Measurements from ENCODE around the gene CD74. TPM values are rescaled to one million over a fixed set of nuclear protein-coding genes. Genes with fewer than 3 reads are reported as not detected.
A peak's percentile ranks its signal among the peaks of the same experiment; 100 is the strongest.

Gene CD74
- total RNA-seq, 2 experiments from 2014 or later, result 462 to 507 TPM

DNA sequence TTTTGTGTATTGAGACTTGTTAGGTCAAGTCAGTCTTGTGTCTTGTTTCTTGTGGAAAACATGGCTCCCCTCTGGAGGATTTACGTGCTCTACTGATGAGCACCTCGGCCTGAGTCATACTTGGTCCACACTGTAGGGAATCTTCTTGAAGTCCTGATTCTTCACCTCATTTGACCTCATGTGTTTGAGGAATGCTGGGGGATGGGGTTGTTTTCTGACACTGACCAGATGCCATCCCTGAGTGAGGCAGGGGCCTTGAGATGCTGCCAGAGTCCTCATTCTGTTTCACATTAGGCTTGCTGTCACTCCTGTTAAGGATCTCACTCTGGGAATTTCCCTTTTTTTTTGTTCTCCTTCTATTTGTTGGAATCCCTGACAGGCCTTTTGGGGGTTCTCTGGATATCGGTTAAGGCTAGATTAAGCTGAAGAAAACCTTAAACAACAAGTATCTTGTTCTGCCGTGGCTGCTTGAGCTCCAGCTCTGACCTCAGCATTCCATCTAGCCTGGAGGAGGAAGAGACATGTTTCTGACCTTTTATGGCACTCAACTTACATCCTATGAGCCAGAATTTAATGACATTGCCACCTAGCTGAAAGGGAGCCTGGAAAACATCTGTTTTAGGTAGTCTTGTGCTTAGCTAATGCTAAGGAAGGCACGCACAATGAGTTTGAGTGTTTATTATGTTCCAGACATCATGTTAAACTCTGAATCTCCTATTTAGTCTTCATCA, 34.6 kb downstream of the CD74 start:
- peaks cover 42% of the 10 kb centered on the region for H3K36me3 Mint-ChIP-seq (ENCODE audit: low read depth)
- POLR2A ChIA-PET, result no interaction called here

GRCh38 chr5:150376799-150377771, 35.6 kb downstream of the CD74 start:
- Mint-ChIP-seq H3K36me3 (ENCODE audit: low read depth) (peaks cover 44% of the 10 kb centered on the region), H3K27ac (no peak overlapping the region), H3K4me1 (no peaks in the 10 kb centered on the region), H3K27me3 (no peaks in the 10 kb centered on the region), H3K9me3 (no peaks in the 10 kb centered on the region), H3K4me3 (no peak overlapping the region)
- no peak for DNase-seq
- CTCF ChIA-PET, result interaction anchor here (1.2 to 5.0 kb wide), 5 partner anchors 13 to 33 kb away, joined by 3 to 16 read pairs (median 4); no protein-coding TSS in a partner anchor
- POLR2A ChIA-PET, result no interaction called here

More for the DNA sequence above, 34.6 kb downstream of the CD74 start:
- CTCF ChIA-PET, result interaction anchor here (0.5 to 5.0 kb wide), 6 partner anchors 13 to 312 kb away, joined by 3 to 16 read pairs (median 4); no protein-coding TSS in a partner anchor
- no peaks in the 10 kb centered on the region for H3K4me1 Mint-ChIP-seq
- no peaks in the 10 kb centered on the region for H3K9me3 Mint-ChIP-seq
- H3K27ac Mint-ChIP-seq, result no peak overlapping the region
- no peak overlapping the region for H3K4me3 Mint-ChIP-seq
- no peaks in the 10 kb centered on the region for H3K27me3 Mint-ChIP-seq
- no peak for DNase-seq

DNA sequence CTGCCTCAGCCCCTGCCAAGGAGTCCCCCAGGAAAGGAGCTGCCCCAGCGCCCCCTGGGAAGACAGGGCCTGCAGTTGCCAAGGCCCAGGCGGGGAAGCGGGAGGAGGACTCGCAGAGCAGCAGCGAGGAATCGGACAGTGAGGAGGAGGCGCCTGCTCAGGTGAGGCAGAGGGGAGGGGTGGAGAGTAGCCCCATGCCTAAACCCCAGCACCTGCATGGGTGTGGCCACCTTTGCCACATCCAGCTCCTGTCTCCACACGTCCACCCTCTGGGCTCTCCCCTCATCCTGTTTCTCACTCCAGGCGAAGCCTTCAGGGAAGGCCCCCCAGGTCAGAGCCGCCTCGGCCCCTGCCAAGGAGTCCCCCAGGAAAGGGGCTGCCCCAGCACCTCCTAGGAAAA, 38.1 kb downstream of the CD74 start:
- DNase-seq, result no peak
- H3K36me3 Mint-ChIP-seq (ENCODE audit: low read depth), result peaks cover 49% of the 10 kb centered on the region
- no peaks in the 10 kb centered on the region for H3K9me3 Mint-ChIP-seq
- no peaks in the 10 kb centered on the region for H3K27me3 Mint-ChIP-seq
- no peaks in the 10 kb centered on the region for H3K4me1 Mint-ChIP-seq
- H3K27ac Mint-ChIP-seq, result no peak overlapping the region
- CTCF ChIA-PET, result interaction anchor here (1.6 to 2.9 kb wide), 2 partner anchors 11 to 17 kb away, joined by 5 to 8 read pairs; no protein-coding TSS in a partner anchor
- POLR2A ChIA-PET, result no interaction called here
- H3K4me3 Mint-ChIP-seq, result no peak overlapping the region

DNA sequence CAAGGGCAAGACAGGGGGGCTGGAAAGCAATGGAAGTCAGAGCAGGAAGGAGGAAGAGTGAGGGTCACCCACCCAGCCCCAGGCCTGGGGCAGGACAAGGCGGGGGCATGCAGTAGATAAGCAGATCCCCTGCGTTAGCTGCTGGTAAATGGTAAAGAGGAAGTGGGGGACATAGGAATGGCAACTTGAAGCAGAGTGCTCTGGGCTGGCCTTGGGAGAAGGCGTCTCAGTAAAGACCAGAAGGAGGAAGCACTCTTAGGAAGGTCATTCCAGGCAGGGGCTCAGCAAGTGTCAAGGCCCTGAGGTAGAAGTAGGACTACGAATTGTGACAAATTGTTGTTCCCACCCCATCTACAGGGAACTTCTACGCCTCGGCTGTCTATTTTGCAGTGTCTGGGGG, 40.1 kb downstream of the CD74 start:
- DNase-seq, result no peak
- CTCF ChIA-PET, result interaction anchor here (1.2 to 2.9 kb wide), 3 partner anchors 9 to 40 kb away, joined by 3 to 8 read pairs (median 5); partner anchors contain the start of gene CD74
- no peaks in the 10 kb centered on the region for H3K9me3 Mint-ChIP-seq
- H3K4me3 Mint-ChIP-seq, result no peak overlapping the region
- H3K36me3 Mint-ChIP-seq (ENCODE audit: low read depth), result peaks cover 42% of the 10 kb centered on the region
- POLR2A ChIA-PET, result no interaction called here
- no peaks in the 10 kb centered on the region for H3K27me3 Mint-ChIP-seq
- no peaks in the 10 kb centered on the region for H3K4me1 Mint-ChIP-seq
- H3K27ac Mint-ChIP-seq, result no peak overlapping the region

- no peak for DNase-seq
- Mint-ChIP-seq H3K27ac (no peak overlapping the region), H3K4me1 (no peaks in the 10 kb centered on the region), H3K27me3 (no peaks in the 10 kb centered on the region), H3K9me3 (no peaks in the 10 kb centered on the region), H3K36me3 (ENCODE audit: low read depth) (peaks cover 42% of the 10 kb centered on the region), H3K4me3 (no peak overlapping the region)
- CTCF ChIA-PET, result interaction anchor here (1.0 kb wide), 1 partner anchor 14 kb away, joined by 3 read pairs; no protein-coding TSS in a partner anchor
- POLR2A ChIA-PET, result no interaction called here
These were observed 44.2 kb downstream of the CD74 start for GRCh38 chr5:150368526-150368925.

- ChIA-PET POLR2A (no interaction called here), CTCF (interaction anchor here (0.8 to 1.7 kb wide), 7 partner anchors 10 to 287 kb away, joined by 3 to 8 read pairs (median 4); no protein-coding TSS in a partner anchor)
These were observed 48.7 kb downstream of the CD74 start for GRCh38 chr5:150364004-150364403.

GRCh38 chr5:150363185-150363584, 49.5 kb downstream of the CD74 start:
- POLR2A ChIA-PET, result no interaction called here
- H3K27ac Mint-ChIP-seq, result peak overlapping the region; percentile 26
- H3K9me3 Mint-ChIP-seq, result no peaks in the 10 kb centered on the region
- H3K4me1 Mint-ChIP-seq, result peaks cover 30% of the 10 kb centered on the region
- CTCF ChIA-PET, result interaction anchor here (0.7 to 1.6 kb wide), 8 partner anchors 8 to 34 kb away, joined by 3 to 8 read pairs (median 4); no protein-coding TSS in a partner anchor
- no peaks in the 10 kb centered on the region for H3K27me3 Mint-ChIP-seq
- no peak for DNase-seq
- H3K36me3 Mint-ChIP-seq (ENCODE audit: low read depth), result peaks cover 42% of the 10 kb centered on the region
- no peak overlapping the region for H3K4me3 Mint-ChIP-seq

More at GRCh38 chr5:150364004-150364403, 48.7 kb downstream of the CD74 start:
- peaks cover 24% of the 10 kb centered on the region for H3K4me1 Mint-ChIP-seq
- no peaks in the 10 kb centered on the region for H3K27me3 Mint-ChIP-seq
- H3K4me3 Mint-ChIP-seq, result no peak overlapping the region
- peaks cover 44% of the 10 kb centered on the region for H3K36me3 Mint-ChIP-seq (ENCODE audit: low read depth)
- DNase-seq, result no peak
- H3K9me3 Mint-ChIP-seq, result no peaks in the 10 kb centered on the region
- no peak overlapping the region for H3K27ac Mint-ChIP-seq

DNA sequence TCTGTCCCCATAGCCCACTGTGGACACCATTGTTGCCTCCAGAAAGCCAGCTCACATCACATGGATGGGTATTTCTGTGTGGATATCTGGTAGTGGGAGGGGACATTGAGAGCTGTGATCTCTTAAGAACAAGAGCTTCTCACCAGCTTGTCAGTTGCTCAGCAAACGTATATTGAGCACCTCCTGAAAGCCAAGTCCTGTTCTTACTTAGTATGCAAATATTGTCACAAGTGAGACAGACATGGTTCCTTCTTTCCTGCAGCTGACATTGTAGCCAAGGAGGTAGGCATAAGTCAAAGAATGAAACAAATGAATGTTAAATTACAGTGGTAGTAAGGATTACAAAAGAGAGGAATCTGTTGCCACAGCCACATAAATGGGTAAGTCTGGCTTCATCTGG, 51.4 kb downstream of the CD74 start:
- Mint-ChIP-seq H3K27me3 (no peaks in the 10 kb centered on the region), H3K4me1 (peaks cover 41% of the 10 kb centered on the region), H3K9me3 (no peaks in the 10 kb centered on the region), H3K36me3 (ENCODE audit: low read depth) (peaks cover 38% of the 10 kb centered on the region), H3K27ac (no peak overlapping the region), H3K4me3 (no peak overlapping the region)
- ChIA-PET POLR2A (no interaction called here), CTCF (interaction anchor here (1.3 to 2.1 kb wide), 4 partner anchors 11 to 89 kb away, joined by 3 to 11 read pairs (median 5); no protein-coding TSS in a partner anchor)
- DNase-seq, result no peak

- DNase-seq, result no peak
- peaks cover 42% of the 10 kb centered on the region for H3K4me1 Mint-ChIP-seq
- H3K36me3 Mint-ChIP-seq (ENCODE audit: low read depth), result peaks cover 29% of the 10 kb centered on the region
- no peaks in the 10 kb centered on the region for H3K9me3 Mint-ChIP-seq
- H3K27me3 Mint-ChIP-seq, result peaks cover 2% of the 10 kb centered on the region
- CTCF ChIA-PET, result interaction anchor here (1.0 to 1.5 kb wide), 6 partner anchors 25 to 424 kb away, joined by 3 to 5 read pairs (median 4); partner anchors contain the start of gene RPS14
- peak overlapping the region; percentile 92 for H3K27ac Mint-ChIP-seq
- peak overlapping the region; percentile 87 for H3K4me3 Mint-ChIP-seq
- POLR2A ChIA-PET, result interaction anchor here (0.8 kb wide), 1 partner anchor 54 kb away, joined by 3 read pairs; the partner anchor contains the start of gene CD74
These were observed 54.2 kb downstream of the CD74 start for GRCh38 chr5:150358261-150359095.

GRCh38 chr5:150357326-150358260, 55.1 kb downstream of the CD74 start, which contains the start of gene TCOF1:
TSS of gene TCOF1 (plus strand) at chr5:150357697. CDS start at chr5:150357747, 50 bp downstream.
- Mint-ChIP-seq H3K27me3 (peaks cover 2% of the 10 kb centered on the region), H3K36me3 (ENCODE audit: low read depth) (peaks cover 22% of the 10 kb centered on the region), H3K4me3 (peak within 1 kb of the TSS; percentile 87), H3K27ac (peak within 1 kb of the TSS; percentile 92), H3K9me3 (no peaks in the 10 kb centered on the region), H3K4me1 (peaks cover 39% of the 10 kb centered on the region)
- peak; percentile 97 for DNase-seq
- ChIA-PET CTCF (interaction anchor here (1.0 to 1.5 kb wide), 4 partner anchors 26 to 93 kb away, joined by 3 to 4 read pairs (median 4); partner anchors contain the start of gene RPS14), POLR2A (interaction anchor here (0.7 to 0.8 kb wide), 2 partner anchors 53 to 55 kb away, joined by 3 to 5 read pairs; partner anchors contain the start of gene CD74)
